ENCODE data around the gene SLC29A4. TPM values are rescaled to one million over a fixed set of nuclear protein-coding genes. Genes with fewer than 3 reads are reported as not detected.
"Not testable (repeated sequence)": the region's sequence is repeated elsewhere in the genome, so short reads cannot be mapped to it uniquely, and the experiment has no call there.

The SLC29A4 gene
- total RNA-seq, 1 experiment from 2014 or later = 2.5 TPM

- no peak for DNase-seq (ENCODE audit: extremely low read depth, low read depth)
Observed at GRCh38 chr7:5295039-5296014, 12.6 kb downstream of the SLC29A4 start.

DNA sequence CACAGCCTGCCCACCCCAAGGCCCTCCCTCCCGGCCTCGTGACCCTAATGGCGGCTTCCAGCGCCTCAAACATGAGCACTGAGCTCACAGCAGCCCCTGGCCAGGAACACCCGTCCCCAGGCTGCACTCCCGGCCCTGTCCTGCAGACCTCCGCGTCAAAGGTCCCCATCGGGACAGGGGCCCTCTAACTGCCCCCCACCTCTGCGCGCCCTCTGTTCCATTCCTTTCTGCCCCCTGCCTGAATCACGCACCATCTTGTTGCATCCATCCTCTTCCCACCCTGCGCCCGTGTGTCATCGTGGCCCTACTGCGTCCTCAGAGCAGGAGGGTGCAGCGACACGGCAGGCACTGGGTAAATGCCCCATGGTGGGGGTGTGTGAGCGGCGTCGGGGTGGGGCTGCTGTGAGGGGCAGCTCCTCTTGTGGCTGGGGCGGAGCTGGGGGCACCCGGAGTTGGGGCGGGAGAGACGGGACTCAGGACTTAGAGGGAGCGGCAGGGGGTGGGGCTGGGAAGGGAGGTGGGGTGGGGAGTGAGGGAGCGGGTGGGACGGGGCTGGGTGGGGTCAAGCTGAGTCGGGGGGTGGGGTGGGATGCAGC is 13.4 kb downstream of the SLC29A4 start:
- DNase-seq (ENCODE audit: extremely low read depth, low read depth) = no peak

DNA sequence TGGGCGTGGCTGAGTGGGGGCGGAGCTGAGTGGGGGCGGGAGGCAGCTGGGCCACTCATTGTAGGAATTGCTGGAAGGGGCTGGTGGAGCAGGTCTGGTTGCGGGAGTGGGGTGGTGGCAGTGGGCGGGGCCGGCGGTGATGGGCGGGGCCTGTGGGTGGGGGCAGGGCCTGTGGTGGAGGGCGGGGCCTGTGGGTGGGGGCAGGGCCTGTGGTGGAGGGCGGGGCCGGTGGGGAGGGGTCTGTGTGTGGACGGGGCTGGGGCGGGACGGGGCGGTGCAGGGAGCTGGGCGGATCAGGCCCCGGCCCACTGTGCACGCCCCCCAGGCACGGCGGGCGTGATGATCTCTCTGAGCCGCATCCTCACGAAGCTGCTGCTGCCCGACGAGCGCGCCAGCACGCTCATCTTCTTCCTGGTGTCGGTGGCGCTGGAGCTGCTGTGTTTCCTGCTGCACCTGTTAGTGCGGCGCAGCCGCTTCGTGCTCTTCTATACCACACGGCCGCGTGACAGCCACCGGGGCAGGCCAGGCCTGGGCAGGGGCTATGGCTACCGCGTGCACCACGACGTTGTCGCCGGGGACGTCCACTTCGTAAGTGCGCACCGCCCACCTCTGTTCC is 14.0 kb downstream of the SLC29A4 start:
- no peak for DNase-seq (ENCODE audit: extremely low read depth, low read depth)

DNA sequence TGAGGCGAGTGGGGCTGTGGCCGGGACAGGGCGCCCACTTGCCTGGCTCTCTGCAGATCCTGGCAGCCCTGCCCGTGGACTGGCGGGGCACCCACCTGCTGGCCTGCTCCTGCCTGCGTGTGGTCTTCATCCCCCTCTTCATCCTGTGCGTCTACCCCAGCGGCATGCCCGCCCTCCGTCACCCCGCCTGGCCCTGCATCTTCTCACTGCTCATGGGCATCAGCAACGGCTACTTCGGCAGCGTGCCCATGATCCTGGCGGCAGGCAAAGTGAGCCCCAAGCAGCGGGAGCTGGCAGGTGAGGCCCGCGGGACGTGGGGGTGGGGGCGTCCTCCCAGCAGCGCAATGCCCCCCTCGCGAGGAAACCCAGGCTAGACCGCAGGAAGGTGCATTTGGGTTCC is 17.6 kb downstream of the SLC29A4 start:
- no peak for DNase-seq (ENCODE audit: extremely low read depth, low read depth)

- no peak for DNase-seq (ENCODE audit: extremely low read depth, low read depth)
Observed at GRCh38 chr7:5302577-5302976, 19.8 kb downstream of the SLC29A4 start.

DNA sequence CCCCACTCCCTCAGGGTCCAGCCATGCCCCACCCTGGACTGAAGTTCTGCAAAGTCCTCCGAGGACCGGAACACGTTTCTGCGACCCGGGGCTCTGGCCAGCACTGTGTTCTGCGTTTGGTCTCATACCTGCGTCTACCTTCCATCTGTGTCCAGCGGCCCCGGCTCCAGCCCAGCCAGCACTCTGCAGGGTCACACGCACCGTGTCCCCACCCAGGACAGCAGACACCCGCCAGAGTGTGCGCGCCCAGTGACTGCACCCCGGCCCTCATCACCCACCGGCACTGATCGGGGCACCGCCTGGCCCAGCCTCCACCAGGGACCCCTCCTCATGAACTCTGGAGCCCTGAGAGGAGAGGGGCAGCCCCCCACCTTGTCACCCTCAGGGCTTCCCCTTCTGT is 20.3 kb downstream of the SLC29A4 start:
- DNase-seq (ENCODE audit: extremely low read depth, low read depth) = no peak

DNA sequence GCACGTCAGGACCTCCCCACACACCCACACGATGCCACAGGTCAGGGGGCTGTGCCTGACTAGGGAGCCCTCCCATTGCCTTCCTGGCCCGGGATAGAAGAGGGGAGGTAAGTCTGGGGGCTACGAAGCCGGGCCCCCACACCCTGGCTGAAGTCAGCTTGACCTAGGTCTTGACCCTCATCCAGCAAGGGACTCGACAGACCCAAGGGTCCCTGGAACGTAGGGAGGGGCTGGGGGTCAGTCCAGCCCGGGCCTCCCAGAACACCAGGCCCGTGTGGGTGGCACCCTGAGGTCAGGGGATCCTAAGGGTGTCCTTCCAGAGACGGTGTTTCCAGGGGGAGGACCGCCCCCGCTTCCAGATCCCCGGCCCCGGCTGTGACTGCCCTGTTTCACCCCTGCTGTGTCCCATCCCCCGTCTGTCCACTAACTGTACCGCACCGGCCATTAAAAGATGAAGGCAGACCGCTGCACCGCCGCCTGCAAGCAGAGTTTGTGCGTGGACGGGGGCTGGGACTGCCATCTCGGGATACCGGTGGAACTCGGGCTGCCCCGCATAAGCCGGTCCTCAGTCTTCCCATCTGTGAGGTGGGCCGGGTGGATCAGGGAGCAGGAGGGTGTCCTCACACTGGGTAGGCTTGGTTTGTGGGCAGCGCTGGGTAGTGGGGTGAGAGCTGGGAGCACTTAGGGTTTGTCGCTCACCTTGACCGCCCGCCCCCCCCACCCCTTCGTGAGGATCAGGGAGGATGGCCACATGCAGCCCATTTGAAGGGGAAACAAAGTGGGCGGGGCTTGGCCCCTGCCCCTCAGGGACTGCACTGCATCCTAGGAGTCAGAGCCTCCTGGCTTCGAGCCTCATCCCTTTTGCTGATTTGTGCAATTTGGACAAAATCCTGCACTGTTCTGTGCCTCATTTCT is 21.1 kb downstream of the SLC29A4 start:
- DNase-seq (ENCODE audit: extremely low read depth, low read depth) = no peak

- DNase-seq (ENCODE audit: extremely low read depth, low read depth) = not testable (repeated sequence)
Observed at GRCh38 chr7:5305050-5305449, 22.3 kb downstream of the SLC29A4 start.

GRCh38 chr7:5307221-5308142 is 24.7 kb downstream of the SLC29A4 start:
- not testable (repeated sequence) for DNase-seq (ENCODE audit: extremely low read depth, low read depth)

DNA sequence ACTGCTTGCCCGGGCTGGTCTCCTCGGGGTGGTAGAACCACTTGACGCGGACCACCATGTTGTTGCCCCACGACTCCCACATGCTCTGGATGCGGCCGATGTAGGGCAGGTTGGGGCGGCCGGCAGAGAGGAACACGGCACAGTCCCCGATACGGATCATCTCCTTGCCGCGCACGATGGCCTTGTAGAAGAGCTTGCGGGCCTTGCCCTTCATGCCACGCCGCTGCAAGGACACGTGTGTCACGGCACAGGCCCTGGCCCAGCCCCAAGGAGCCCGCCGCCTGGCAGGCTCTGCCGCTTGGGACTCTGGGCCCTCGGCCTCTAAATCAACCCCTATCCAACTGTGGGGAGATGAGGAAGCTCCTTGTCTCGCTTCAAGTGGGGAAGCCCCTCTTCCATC is 26.4 kb downstream of the SLC29A4 start:
- no peak for DNase-seq (ENCODE audit: extremely low read depth, low read depth)

DNA sequence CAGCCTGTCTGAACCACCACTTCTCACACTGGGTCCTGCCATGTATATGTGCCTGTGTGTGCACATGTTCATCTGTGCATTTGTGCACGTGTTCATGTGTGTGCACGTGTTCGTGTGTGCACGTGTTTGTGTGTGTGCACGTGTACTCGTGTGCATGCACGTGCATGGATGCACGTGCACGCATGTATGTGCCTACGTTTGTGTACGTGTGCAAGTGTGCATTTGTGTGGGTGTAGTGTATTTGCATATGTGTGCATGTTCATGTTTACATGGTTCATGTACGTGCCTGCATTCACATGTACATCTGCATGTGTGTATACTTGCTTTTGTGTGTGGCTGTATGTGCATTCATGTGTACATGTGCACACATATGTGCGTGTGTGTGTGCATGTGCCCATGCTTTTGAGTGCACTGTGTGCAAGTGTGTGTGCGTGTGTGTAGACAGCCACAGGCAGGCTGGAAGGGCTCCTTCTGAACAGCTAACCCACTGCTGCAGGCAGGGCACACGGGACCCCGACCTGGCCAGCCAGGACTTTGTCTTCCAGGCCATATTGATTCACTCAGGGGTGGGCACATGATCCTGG is 28.2 kb downstream of the SLC29A4 start:
- DNase-seq (ENCODE audit: extremely low read depth, low read depth) = no peak

DNA sequence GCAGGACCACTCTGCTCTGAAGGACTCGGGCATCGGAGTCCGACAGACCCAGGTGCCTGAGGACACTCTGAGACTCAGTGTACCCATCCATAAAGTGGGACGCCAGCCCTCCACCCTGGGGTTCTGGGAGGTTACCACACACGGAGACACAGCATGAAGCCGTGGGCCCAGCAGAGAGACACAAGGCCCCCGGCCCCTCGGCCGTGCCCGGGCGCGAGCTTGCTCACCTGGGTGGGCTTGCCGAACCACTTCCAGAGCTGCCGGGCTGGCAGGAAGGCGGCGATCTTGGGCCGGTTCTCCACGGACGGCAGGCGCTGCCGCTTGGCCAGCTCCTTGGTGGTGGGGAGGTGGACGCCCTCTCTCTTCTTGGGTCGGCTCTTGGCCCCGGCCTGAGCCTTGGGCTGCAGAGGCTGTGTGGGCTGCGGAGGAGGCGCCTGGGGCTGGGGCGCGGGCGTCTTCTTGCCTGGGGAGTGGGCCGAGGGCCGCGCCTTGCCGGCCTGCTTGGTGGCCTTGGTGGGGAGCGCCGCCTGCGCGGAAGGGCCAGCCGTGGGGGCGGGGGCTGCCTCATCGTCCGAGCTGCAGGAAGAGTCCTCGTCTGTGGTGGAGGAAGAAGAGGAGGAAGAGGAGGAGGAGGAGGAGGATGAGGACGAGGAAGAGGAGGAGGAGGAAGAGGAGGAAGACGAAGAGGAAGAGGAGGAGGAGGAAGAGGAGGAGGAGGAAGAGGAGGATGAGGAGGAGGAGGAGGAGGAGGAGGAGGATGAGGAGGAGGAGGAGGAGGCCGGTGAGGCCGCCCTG is 29.7 kb downstream of the SLC29A4 start:
- DNase-seq (ENCODE audit: extremely low read depth, low read depth) = not testable (repeated sequence)

GRCh38 chr7:5313076-5313885 is 30.5 kb downstream of the SLC29A4 start:
- not testable (repeated sequence) for DNase-seq (ENCODE audit: extremely low read depth, low read depth)

DNA sequence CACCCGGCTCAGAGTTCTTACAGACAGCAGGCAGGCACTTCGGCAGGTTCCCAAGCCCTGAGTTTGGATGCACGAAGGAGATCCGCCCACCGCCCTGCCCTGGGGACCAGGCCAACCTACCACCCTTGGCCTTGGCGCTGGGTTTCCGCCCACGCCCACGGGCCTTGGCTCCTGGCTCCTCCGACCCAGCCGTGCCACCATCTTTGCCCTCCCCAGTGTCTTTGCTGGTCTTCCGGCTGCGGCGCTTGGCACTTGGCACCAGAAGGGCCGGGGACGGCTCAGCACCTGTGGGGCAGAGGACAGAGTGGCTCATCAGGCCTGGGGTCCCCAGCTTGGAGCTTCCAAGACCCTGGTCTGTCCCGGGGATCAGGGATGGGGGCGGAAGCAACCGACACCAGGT is 32.1 kb downstream of the SLC29A4 start:
- DNase-seq (ENCODE audit: extremely low read depth, low read depth) = no peak

- DNase-seq (ENCODE audit: extremely low read depth, low read depth) = no peak
Observed at GRCh38 chr7:5315761-5316160, 33.0 kb downstream of the SLC29A4 start.

GRCh38 chr7:5318613-5319012 is 35.9 kb downstream of the SLC29A4 start:
- not testable (repeated sequence) for DNase-seq (ENCODE audit: extremely low read depth, low read depth)

GRCh38 chr7:5320391-5320790 is 37.6 kb downstream of the SLC29A4 start:
- no peak for DNase-seq (ENCODE audit: extremely low read depth, low read depth)

Measured in NCI-H460 (cell line).